Neuronal stem cell (in vitro differentiated cells): ENCODE measurements around the gene ANKRD36.
"Not testable (repeated sequence)": the region's sequence is repeated elsewhere in the genome, so short reads cannot be mapped to it uniquely, and the experiment has no call there.

Experiments
- DNase-seq: peaks from one replicate; pipeline ENCODE4 v3.0.0-alpha.2; 2013; ENCODE audit warnings: low spot score
- H2AFZ ChIP-seq: one replicate; pipeline ENCODE4 v1.6.1; 2013; ENCODE audit warnings: mild to moderate bottlenecking, low read length, inconsistent platforms
- H2AK5ac ChIP-seq: 2 replicates; pipeline ENCODE4 v1.6.1; 2013; ENCODE audit warnings: low read depth, mild to moderate bottlenecking, inconsistent platforms, low read length, moderate library complexity, mixed read lengths
- H2BK120ac ChIP-seq: 2 replicates; pipeline ENCODE4 v1.6.1; 2013; ENCODE audit warnings: low read depth, mild to moderate bottlenecking, inconsistent platforms, low read length, moderate library complexity, mixed read lengths
- H2BK12ac ChIP-seq: one replicate; pipeline ENCODE4 v1.6.1; 2013; ENCODE audit warnings: low read length, inconsistent platforms
- H2BK15ac ChIP-seq: 2 replicates; pipeline ENCODE4 v1.6.1; 2013; ENCODE audit warnings: mild to moderate bottlenecking, low read length, inconsistent platforms, mixed read lengths
- H2BK5ac ChIP-seq: one replicate; pipeline ENCODE4 v1.6.1; 2013; ENCODE audit warnings: inconsistent platforms, mild to moderate bottlenecking, low read length, moderate library complexity
- H3K14ac ChIP-seq: one replicate; pipeline ENCODE4 v1.6.1; 2013; ENCODE audit warnings: low read length, inconsistent platforms
- H3K18ac ChIP-seq: 2 replicates; pipeline ENCODE4 v1.6.1; 2013; ENCODE audit warnings: low read length, inconsistent platforms
- H3K23ac ChIP-seq: 2 replicates; pipeline ENCODE4 v1.6.1; 2013; ENCODE audit warnings: low read depth, mild to moderate bottlenecking, mixed read lengths, low read length, inconsistent platforms; ENCODE audit not compliant: poor library complexity
- H3K27ac ChIP-seq: replicated peaks from 3 replicates; pipeline ENCODE4 v1.5.1; 2013; ENCODE audit warnings: low read length, inconsistent platforms
- H3K27me3 ChIP-seq, 3 experiments: 2 replicates each; pipeline ENCODE4 v1.6.1; 2013; ENCODE audit warnings: low read length in 3 of 3, mild to moderate bottlenecking in 2 of 3, inconsistent platforms in 1 of 3, low read depth in 1 of 3, mixed read lengths in 1 of 3, moderate library complexity in 1 of 3; ENCODE audit not compliant: control insufficient read depth in 3 of 3, insufficient read depth in 3 of 3
- H3K36me3 ChIP-seq, 2 donors: replicated peaks in 1 of 2; 2 replicates each; pipeline ENCODE4 v1.6.1; 2013; ENCODE audit warnings: low read length in 2 of 2; ENCODE audit not compliant: control insufficient read depth in 2 of 2, insufficient read depth in 2 of 2
- H3K4ac ChIP-seq: 2 replicates; pipeline ENCODE4 v1.6.1; 2013; ENCODE audit warnings: inconsistent platforms, mild to moderate bottlenecking, low read length, moderate library complexity
- H3K4me1 ChIP-seq, 2 donors: 1 replicate in 1 of 2; 2 replicates in 1 of 2; pipeline ENCODE4 v1.6.1; 2013; ENCODE audit warnings: low read length in 2 of 2, low read depth in 1 of 2; ENCODE audit not compliant: control insufficient read depth in 2 of 2, insufficient read depth in 1 of 2
- H3K4me2 ChIP-seq: one replicate; pipeline ENCODE4 v1.6.1; 2013; ENCODE audit warnings: mild to moderate bottlenecking, low read length, inconsistent platforms; ENCODE audit not compliant: insufficient read depth, poor library complexity, severe bottlenecking
- H3K4me3 ChIP-seq, 2 donors: 2 replicates each; pipeline ENCODE4 v1.5.1; 2013; ENCODE audit warnings: low read length in 2 of 2, mild to moderate bottlenecking in 2 of 2, inconsistent platforms in 1 of 2, moderate library complexity in 1 of 2
- H3K79me1 ChIP-seq: one replicate; pipeline ENCODE4 v1.6.1; 2013; ENCODE audit warnings: low read depth, mild to moderate bottlenecking, inconsistent platforms, low read length, moderate library complexity
- H3K9ac ChIP-seq: one replicate; pipeline ENCODE4 v1.6.1; 2013; ENCODE audit warnings: mild to moderate bottlenecking, low read depth, low read length, inconsistent platforms; ENCODE audit not compliant: poor library complexity
- H3K9me3 ChIP-seq, 2 donors: replicated peaks in 1 of 2; 2 replicates each; pipeline versions ENCODE3 to v1.6.1; 2013; ENCODE audit warnings: low read length in 2 of 2, mild to moderate bottlenecking in 2 of 2, inconsistent platforms in 1 of 2, low read depth in 1 of 2, mixed read lengths in 1 of 2, moderate library complexity in 1 of 2; ENCODE audit not compliant: control insufficient read depth in 2 of 2, insufficient read depth in 1 of 2
- H4K8ac ChIP-seq: one replicate; pipeline ENCODE4 v1.6.1; 2013; ENCODE audit warnings: low read depth, mild to moderate bottlenecking, inconsistent platforms, low read length, moderate library complexity
- H4K91ac ChIP-seq: one replicate; pipeline ENCODE4 v1.6.1; 2013; ENCODE audit warnings: low read length, low read depth, mild to moderate bottlenecking, inconsistent platforms; ENCODE audit not compliant: poor library complexity
- WGBS, 2 donors: extraction: QIAGEN DNeasy Blood & Tissue Kit; methylation state at CpG; one replicate each; pipeline ENCODE4 v1.1.7; 2013; ENCODE audit warnings: missing lambda C conversion rate in 2 of 2, mixed read lengths in 1 of 2; ENCODE audit not compliant: insufficient read length in 2 of 2, insufficient replicate concordance in 1 of 2; ENCODE audit errors: extremely low coverage in 2 of 2; 5-methylcytosine and 5-hydroxymethylcytosine counted together

ANKRD36 gene

DNA sequence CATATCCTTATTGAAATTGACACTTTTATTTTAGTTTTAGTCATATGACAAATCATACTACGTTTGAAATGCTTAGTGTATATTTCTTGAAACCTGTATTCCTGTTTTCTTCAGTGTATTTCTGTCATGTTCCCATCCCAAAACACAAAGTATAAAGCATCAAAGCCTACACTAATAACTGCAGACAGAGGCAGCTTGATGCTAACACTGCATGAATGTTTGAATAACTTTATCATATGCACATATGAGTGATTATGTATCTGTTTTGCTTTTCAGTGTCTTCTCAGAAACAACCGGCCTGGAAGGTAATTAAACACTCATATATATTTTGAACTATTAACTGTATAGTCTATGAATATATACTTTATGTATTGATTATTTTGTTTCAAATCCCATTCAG, 102.1 kb downstream of the ANKRD36 start:
- H3K27ac ChIP-seq, H3K4me3 ChIP-seq, H3K4ac ChIP-seq, H2BK15ac ChIP-seq, H3K27me3 ChIP-seq, H3K4me2 ChIP-seq, H3K4me1 ChIP-seq, H2AK5ac ChIP-seq, H2BK5ac ChIP-seq, H3K9ac ChIP-seq, H3K79me1 ChIP-seq, H4K8ac ChIP-seq, H3K18ac ChIP-seq, H2BK12ac ChIP-seq, H3K14ac ChIP-seq, H3K9me3 ChIP-seq, DNase-seq, H3K23ac ChIP-seq, H2AFZ ChIP-seq, H4K91ac ChIP-seq, H2BK120ac ChIP-seq: not testable (repeated sequence)
- H3K36me3 ChIP-seq = peaks cover 3 to 11% of the 10 kb centered on the region in 2 donors
- no CpG with 5 or more reads among the region's 2 CpGs for WGBS, 2 donors

DNA sequence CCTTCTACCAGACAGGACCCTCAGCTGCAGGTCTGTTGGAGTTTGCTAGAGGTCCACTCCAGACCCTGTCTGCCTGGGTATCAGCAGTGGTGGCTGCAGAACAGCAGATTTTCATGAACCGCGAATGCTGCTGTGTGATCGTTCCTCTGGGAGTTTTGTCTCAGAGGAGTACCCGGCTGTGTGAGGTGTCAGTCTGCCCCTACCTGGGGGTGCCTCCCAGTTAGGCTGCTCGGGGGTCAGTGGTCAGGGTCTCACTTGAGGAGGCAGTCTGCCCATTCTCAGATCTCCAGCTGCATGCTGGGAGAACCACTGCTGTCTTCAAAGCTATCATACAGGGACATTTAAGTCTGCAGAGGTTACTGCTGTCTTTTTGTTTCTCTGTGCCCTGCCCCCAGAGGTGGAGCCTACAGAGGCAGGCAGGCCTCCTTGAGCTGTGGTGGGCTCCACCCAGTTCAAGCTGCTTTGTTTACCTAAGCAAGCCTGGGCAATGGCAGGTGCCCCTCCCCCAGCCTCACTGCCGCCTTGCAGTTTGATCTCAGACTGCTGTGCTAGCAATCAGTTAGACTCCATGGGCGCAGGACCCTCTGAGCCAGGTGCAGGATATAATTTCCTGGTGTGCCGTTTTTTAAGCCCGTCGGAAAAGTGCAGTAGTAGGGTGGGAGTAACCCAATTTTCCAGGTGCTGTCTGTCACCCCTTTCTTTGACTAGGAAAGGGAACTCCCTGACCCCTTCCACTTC, 118.1 kb downstream of the ANKRD36 start:
- not testable (repeated sequence) for H3K9me3 ChIP-seq
- WGBS, 2 donors = no CpG with 5 or more reads among the region's 10 CpGs

DNA sequence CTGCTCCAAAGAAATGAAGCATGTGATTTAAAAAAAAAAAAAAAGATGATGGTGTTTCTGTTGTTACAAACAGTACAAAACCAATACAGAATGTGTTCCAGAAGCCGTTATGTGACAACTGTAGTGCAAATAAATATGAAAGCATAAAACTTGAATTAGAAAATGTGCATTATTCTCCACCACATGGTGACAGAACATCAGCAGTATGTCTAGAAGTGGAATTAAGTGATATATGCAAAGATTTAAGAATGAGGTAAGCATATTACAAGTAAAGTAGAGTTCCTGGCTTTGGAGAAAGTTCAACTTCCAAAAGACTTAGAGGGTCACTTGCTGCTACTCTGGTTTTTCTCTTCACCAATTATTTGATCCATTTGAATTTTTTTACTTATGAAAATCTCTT, 120.0 kb downstream of the ANKRD36 start:
- not testable (repeated sequence) for H2BK120ac ChIP-seq, H3K27ac ChIP-seq, H3K9ac ChIP-seq, H3K14ac ChIP-seq, H2BK12ac ChIP-seq, H3K18ac ChIP-seq, H2BK15ac ChIP-seq, H3K23ac ChIP-seq, H3K36me3 ChIP-seq, H4K91ac ChIP-seq, H3K4me3 ChIP-seq, H3K79me1 ChIP-seq, H4K8ac ChIP-seq, H3K4ac ChIP-seq, H3K9me3 ChIP-seq, DNase-seq, H2AK5ac ChIP-seq, H2BK5ac ChIP-seq, H3K4me2 ChIP-seq, H3K27me3 ChIP-seq, H3K4me1 ChIP-seq, H2AFZ ChIP-seq
- WGBS, 2 donors = no CpG with 5 or more reads among the region's 1 CpG

More for the DNA sequence above, 118.1 kb downstream of the ANKRD36 start:
- not testable (repeated sequence) for H2AFZ ChIP-seq, H2BK5ac ChIP-seq, H3K4me3 ChIP-seq, H2BK15ac ChIP-seq, H2BK120ac ChIP-seq, H3K4me2 ChIP-seq, DNase-seq, H3K18ac ChIP-seq, H3K4me1 ChIP-seq, H3K36me3 ChIP-seq, H3K9ac ChIP-seq, H4K8ac ChIP-seq, H3K27ac ChIP-seq, H3K4ac ChIP-seq, H3K79me1 ChIP-seq, H3K14ac ChIP-seq, H2BK12ac ChIP-seq, H3K27me3 ChIP-seq, H2AK5ac ChIP-seq, H4K91ac ChIP-seq, H3K23ac ChIP-seq

DNA sequence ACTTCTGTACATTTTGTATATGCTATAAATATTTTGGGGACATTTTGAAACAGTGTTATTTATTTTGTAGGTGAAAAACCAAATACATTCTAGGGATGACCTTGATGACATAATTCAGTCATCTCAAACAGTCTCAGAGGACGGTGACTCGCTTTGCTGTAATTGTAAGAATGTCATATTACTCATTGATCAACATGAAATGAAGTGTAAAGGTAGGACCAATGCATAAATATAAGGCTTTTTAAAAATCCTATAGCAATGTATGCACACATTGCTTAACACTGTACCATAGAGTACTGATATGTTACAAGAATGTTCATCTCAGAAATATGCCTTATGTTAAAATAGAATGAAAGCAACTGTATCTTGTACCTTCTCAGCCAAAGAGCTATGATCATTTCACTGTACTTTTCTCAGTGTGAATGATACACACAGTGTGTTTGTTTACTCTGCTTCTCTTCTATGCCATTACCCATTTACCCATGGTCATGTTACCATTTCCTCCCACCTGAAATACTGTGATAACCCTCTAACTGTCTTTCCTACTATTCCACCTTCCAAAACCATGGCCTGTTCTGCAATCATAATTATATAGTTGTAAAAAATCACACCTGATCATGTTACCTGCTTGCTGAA, 120.8 kb downstream of the ANKRD36 start:
- H2BK15ac ChIP-seq, H2BK5ac ChIP-seq, H4K8ac ChIP-seq, H3K4me2 ChIP-seq, H3K4ac ChIP-seq, H3K27me3 ChIP-seq, H3K9me3 ChIP-seq, H3K4me3 ChIP-seq, H2AFZ ChIP-seq, H2BK120ac ChIP-seq, H3K23ac ChIP-seq, H3K36me3 ChIP-seq, H3K27ac ChIP-seq, H3K9ac ChIP-seq, DNase-seq, H2BK12ac ChIP-seq, H3K79me1 ChIP-seq, H3K14ac ChIP-seq, H2AK5ac ChIP-seq, H4K91ac ChIP-seq, H3K4me1 ChIP-seq, H3K18ac ChIP-seq: not testable (repeated sequence)
- no CpG with 5 or more reads among the region's 2 CpGs for WGBS, 2 donors
